Fibroblast of lung (primary cell): ENCODE results near the gene FGFBP3.

Experiments
- CTCF ChIP-seq, 2 donors: IDR thresholded peaks in 1 of 2; conservative IDR thresholded peaks in 1 of 2; 1 replicate in 1 of 2; 2 replicates in 1 of 2; pipeline ENCODE4 v1.5.1; 2011 to 2012; ENCODE audit warnings: low read length in 2 of 2, control low read depth in 1 of 2, inconsistent platforms in 1 of 2, low read depth in 1 of 2, mild to moderate bottlenecking in 1 of 2
- EZH2 ChIP-seq: IDR thresholded peaks from 2 replicates; pipeline ENCODE4 v1.5.1; 2012; ENCODE audit warnings: low read length, control low read depth, mild to moderate bottlenecking; ENCODE audit errors: missing control alignments

GRCh38 chr10:91886954-91887271 is 22.4 kb downstream of the FGFBP3 start:
- TF ChIP-seq CTCF (conservative IDR thresholded peaks at IDR 0.05 in 1 of 2, IDR thresholded peaks at IDR 0.05 in 1 of 2; ENCODE audit: low read depth in 1 of 2, low read length in 2 of 2) (no peak), EZH2 (no peak)
